Lower leg skin (tissue), 4 donors: ENCODE data around the gene ISYNA1. TPM values are rescaled to one million over a fixed set of nuclear protein-coding genes. Genes with fewer than 3 reads are reported as not detected.

Source experiments
- DNase-seq, 2 donors: peaks; one replicate each; pipeline ENCODE4 v3.0.0-alpha.2; 2019; ENCODE audit warnings: low spot score in 2 of 2
- H3K4me3 ChIP-seq: fragments of 200-600 bp; sonication (generic); 2 replicates; pipeline ENCODE4 v1.5.1; 2017; ENCODE audit warnings: mild to moderate bottlenecking, low read depth; ENCODE audit not compliant: poor library complexity, severe bottlenecking
- CTCF ChIP-seq, 3 donors: fragments of 450-650 bp; IDR thresholded peaks; one replicate each; pipeline ENCODE4 v1.5.1; 2016; ENCODE audit warnings: antibody characterized with exemption in 3 of 3, mild to moderate bottlenecking in 3 of 3, moderate library complexity in 2 of 3
- POLR2A ChIP-seq, 2 donors: fragments of 450-650 bp; IDR thresholded peaks; one replicate each; pipeline ENCODE4 v1.6.1; 2016 to 2017; ENCODE audit warnings: antibody characterized with exemption in 2 of 2, mild to moderate bottlenecking in 1 of 2, moderate library complexity in 1 of 2
- WGBS, 2 donors: methylation state at CpG; one replicate each; pipeline ENCODE4 v1.1.5; 2018; 5-methylcytosine and 5-hydroxymethylcytosine counted together
- intact Hi-C: fragments of 100-400 bp; cut with DNase I; formaldehyde crosslinking; loops from one replicate; pipeline ENCODE4 v1.15.0; 2023; ENCODE audit warnings: low total_unique reads
- total RNA-seq, 4 donors: library from RNA; depleted of rRNA; stranded (reverse); fragments of >200 nt; gene quantifications; one replicate each; pipeline ENCODE4 v1.1.0, GENCODE V29; 2016

Gene ISYNA1
- total RNA-seq, 4 donors from 2014 or later: 16.9 to 29.9 (median 22.3) TPM

GRCh38 chr19:18470787-18471186, 32.9 kb upstream of the ISYNA1 start:
- no peak for DNase-seq
- no peak overlapping the region for H3K4me3 ChIP-seq
- intact Hi-C loops: no loop called here
- no peak for TF ChIP-seq POLR2A (IDR thresholded peaks at IDR 0.05)
- no peak for TF ChIP-seq CTCF (IDR thresholded peaks at IDR 0.05)
- WGBS, 2 donors: 51 to 91% methylated on average over 2 of the region's 2 CpGs

GRCh38 chr19:18469069-18469846, 31.3 kb upstream of the ISYNA1 start:
- 73 to 74% methylated on average over 24 to 26 of the region's 28 CpGs for WGBS, 2 donors
- intact Hi-C loops: loop anchor here (10.0 kb wide), 1 partner anchor 106 kb away; the partner anchor contains the start of gene UBA52
- no peak for TF ChIP-seq POLR2A (IDR thresholded peaks at IDR 0.05)
- TF ChIP-seq CTCF (IDR thresholded peaks at IDR 0.05): peak in 1 of 3 donors; percentile 52
- no peak overlapping the region for H3K4me3 ChIP-seq
- peak in 1 of 2 donors; percentile 94 for DNase-seq

GRCh38 chr19:18468517-18468916, 30.6 kb upstream of the ISYNA1 start:
- intact Hi-C loops: loop anchor here (10.0 kb wide), 1 partner anchor 106 kb away; the partner anchor contains the start of gene UBA52
- DNase-seq: no peak
- no peak for TF ChIP-seq POLR2A (IDR thresholded peaks at IDR 0.05)
- no peak for TF ChIP-seq CTCF (IDR thresholded peaks at IDR 0.05)
- no peak overlapping the region for H3K4me3 ChIP-seq
- 57 to 81% methylated on average over 3 of the region's 3 CpGs for WGBS, 2 donors

GRCh38 chr19:18467978-18468377, 30.0 kb upstream of the ISYNA1 start:
- no peak for TF ChIP-seq CTCF (IDR thresholded peaks at IDR 0.05)
- TF ChIP-seq POLR2A (IDR thresholded peaks at IDR 0.05): no peak
- intact Hi-C loops: loop anchor here (10.0 kb wide), 1 partner anchor 107 kb away; the partner anchor contains the start of gene UBA52
- H3K4me3 ChIP-seq: no peak overlapping the region
- DNase-seq: no peak
- WGBS, 2 donors: 78% methylated on average over 3 of the region's 3 CpGs

- intact Hi-C loops: loop anchor here (10.0 kb wide), 1 partner anchor 108 kb away; the partner anchor contains the start of gene UBA52
- WGBS, 2 donors: 90 to 92% methylated on average over 11 of the region's 11 CpGs
- no peak for DNase-seq
- H3K4me3 ChIP-seq: no peak overlapping the region
- TF ChIP-seq POLR2A (IDR thresholded peaks at IDR 0.05) (no peak), CTCF (IDR thresholded peaks at IDR 0.05) (no peak)
Measured at GRCh38 chr19:18466354-18466753, 28.4 kb upstream of the ISYNA1 start.
